Activated naive CD4-positive, alpha-beta T cell treated with anti-CD3 and anti-CD28 coated beads, Interleukin-2, amount 10 ng/mL, durations not matched to agents 7 days and 5 days (primary cell): Measurements from ENCODE around the gene C1QTNF1.

Source experiments
- CTCF ChIA-PET: fragments of 350-600 bp; sonication (Branson Sonifier 250); formaldehyde crosslinking; loops from one replicate; lab custom pipeline; 2021; ENCODE audit warnings: antibody characterized with exemption; lab: Charles Lee
- DNase-seq: peaks from one replicate; pipeline ENCODE4 v3.0.0-alpha.2; 2020
- H3K27ac Mint-ChIP-seq: one replicate; pipeline ENCODE4 v1.8.0; 2021; ENCODE audit warnings: mild to moderate bottlenecking, moderate library complexity, mixed read lengths
- H3K27me3 Mint-ChIP-seq: one replicate; pipeline ENCODE4 v1.8.0; 2021; ENCODE audit warnings: mild to moderate bottlenecking, mixed read lengths
- H3K36me3 Mint-ChIP-seq: one replicate; pipeline ENCODE4 v1.8.0; 2021; ENCODE audit warnings: mixed read lengths
- H3K4me1 Mint-ChIP-seq: one replicate; pipeline ENCODE4 v1.8.0; 2021; ENCODE audit warnings: mixed read lengths
- H3K4me3 Mint-ChIP-seq: one replicate; pipeline ENCODE4 v1.8.0; 2021; ENCODE audit warnings: mild to moderate bottlenecking, moderate library complexity, mixed read lengths
- H3K9me3 Mint-ChIP-seq: one replicate; pipeline ENCODE4 v1.8.0; 2021; ENCODE audit warnings: mixed read lengths

Gene C1QTNF1

DNA sequence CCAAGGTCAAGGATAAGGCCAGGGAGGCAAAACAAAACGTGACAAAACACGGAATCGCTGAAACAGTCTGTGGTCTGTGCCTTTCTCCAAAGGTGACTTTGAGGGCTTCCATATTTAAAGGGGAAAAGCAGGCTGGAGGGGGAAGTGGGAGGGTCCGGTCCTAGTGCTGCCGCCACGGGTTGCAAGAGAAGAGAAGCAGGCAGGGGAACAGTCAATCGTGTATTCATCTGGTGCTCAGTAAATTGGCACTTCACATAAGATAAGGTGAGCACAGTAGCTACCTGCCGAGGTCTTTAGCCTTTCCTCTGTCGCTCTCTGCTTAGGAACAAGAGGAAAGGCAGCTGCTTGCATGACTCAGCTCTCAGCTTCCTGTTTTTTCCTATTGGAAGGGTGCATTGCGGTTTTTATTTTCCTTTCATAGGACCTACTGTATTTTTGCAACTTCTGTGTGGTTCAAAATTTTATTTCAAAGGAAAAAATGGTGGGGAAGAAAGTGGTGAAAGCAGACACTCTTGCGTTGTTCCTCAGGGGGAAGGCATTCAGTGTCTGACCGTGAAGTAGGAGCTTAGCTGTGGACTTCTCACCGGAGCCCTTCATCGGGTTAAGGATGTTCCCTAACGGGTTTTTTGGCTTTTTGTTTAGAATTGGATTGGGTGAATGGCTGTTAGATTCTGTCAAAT, 37.2 kb upstream of the C1QTNF1 start:
- CTCF ChIA-PET = interaction anchor here (1.3 kb wide), 1 partner anchor 110 kb away, joined by 3 read pairs; no protein-coding TSS in a partner anchor
- H3K27ac Mint-ChIP-seq = peak overlapping the region; percentile 24

GRCh38 chr17:78988152-78988551, 35.8 kb upstream of the C1QTNF1 start:
- Mint-ChIP-seq H3K36me3 (peaks cover 28% of the 10 kb centered on the region), H3K9me3 (no peaks in the 10 kb centered on the region), H3K27me3 (peaks cover 3% of the 10 kb centered on the region), H3K4me1 (peaks cover 19% of the 10 kb centered on the region), H3K27ac (no peak overlapping the region), H3K4me3 (no peak overlapping the region)
- no peak for DNase-seq
- CTCF ChIA-PET = no interaction called here

More for the DNA sequence above, 37.2 kb upstream of the C1QTNF1 start:
- H3K9me3 Mint-ChIP-seq = no peaks in the 10 kb centered on the region
- H3K27me3 Mint-ChIP-seq = peaks cover 3% of the 10 kb centered on the region
- peaks cover 19% of the 10 kb centered on the region for H3K4me1 Mint-ChIP-seq
- H3K4me3 Mint-ChIP-seq = peak overlapping the region; percentile 10
- DNase-seq = no peak
- H3K36me3 Mint-ChIP-seq = peaks cover 20% of the 10 kb centered on the region

DNA sequence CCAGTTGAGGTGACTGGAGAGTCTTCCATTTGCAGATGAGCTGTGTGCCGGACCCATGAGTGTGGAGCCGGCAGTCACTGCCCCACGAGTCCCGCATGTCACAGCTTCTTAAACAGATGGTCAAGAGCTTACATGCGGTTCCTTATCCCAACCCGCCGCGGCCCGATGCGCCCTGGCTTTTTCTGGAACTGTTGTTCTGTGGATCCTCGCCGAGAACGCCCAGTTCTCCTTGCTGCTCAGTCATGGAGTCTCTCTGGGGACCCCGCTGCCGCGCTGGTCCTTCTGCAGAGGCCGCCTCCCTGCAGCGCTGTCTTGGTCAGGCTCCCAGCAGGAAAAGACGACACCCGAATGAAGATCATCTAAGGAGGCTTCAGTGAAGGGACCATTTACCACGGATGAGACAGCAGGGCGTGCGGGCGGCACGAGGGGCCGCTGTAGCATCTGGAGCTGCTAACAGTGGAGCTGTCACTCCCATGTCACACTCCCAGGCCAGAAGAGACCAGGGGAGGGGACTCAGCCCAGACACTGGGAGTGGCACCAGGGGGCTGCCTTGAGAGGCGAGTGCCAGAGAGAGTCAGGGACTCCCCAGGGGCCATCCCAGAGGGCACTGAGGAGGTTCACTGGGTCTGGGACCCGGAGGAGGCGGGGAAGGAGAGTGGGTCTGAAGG, 33.5 kb upstream of the C1QTNF1 start:
- peaks cover 19% of the 10 kb centered on the region for H3K4me1 Mint-ChIP-seq
- CTCF ChIA-PET = interaction anchor here (2.4 kb wide), 1 partner anchor 11 kb away, joined by 5 read pairs; the partner anchor contains the start of gene LGALS3BP
- peaks cover 35% of the 10 kb centered on the region for H3K36me3 Mint-ChIP-seq
- H3K4me3 Mint-ChIP-seq = no peak overlapping the region
- H3K9me3 Mint-ChIP-seq = no peaks in the 10 kb centered on the region
- no peaks in the 10 kb centered on the region for H3K27me3 Mint-ChIP-seq
- no peak overlapping the region for H3K27ac Mint-ChIP-seq
- DNase-seq = no peak

DNA sequence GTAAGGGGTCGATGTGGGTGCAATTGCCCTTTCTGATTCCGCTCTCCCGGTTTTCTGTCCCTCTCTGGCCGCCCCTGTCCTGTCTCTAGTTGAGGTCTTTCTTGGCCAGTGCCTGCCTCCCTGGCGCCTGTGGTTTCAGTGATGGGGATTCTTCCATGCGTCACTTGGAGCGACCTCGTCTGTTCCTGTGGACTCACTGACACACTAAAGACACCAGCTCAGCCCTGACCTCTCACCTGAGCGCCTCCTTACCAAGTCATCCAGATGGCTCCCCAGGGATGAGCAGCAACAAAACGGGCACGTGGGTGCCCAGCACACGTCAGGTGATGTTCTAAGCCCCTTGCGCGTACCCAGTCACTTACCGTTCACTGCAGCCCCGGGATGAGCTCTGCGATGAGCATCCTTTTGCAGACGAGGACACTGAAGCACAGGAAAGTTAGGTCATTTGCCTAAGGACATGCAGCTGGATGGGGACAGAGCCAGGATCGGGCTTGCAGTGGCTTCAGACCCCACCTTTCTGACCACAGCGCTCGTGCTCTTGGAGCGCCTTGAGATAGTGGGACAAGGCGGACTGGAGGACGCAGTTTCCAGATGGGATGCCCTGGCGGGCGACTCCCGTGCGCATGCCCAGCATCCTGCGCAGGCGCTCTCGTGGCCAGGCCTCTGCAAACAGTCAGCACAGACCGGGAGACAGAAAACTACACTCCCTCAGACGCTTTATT, 32.8 kb upstream of the C1QTNF1 start:
- peaks cover 14% of the 10 kb centered on the region for H3K4me1 Mint-ChIP-seq
- CTCF ChIA-PET = interaction anchor here (2.4 kb wide), 1 partner anchor 11 kb away, joined by 5 read pairs; the partner anchor contains the start of gene LGALS3BP
- no peaks in the 10 kb centered on the region for H3K9me3 Mint-ChIP-seq
- no peak overlapping the region for H3K4me3 Mint-ChIP-seq
- H3K27me3 Mint-ChIP-seq = no peaks in the 10 kb centered on the region
- no peak for DNase-seq
- no peak overlapping the region for H3K27ac Mint-ChIP-seq
- peaks cover 39% of the 10 kb centered on the region for H3K36me3 Mint-ChIP-seq

DNA sequence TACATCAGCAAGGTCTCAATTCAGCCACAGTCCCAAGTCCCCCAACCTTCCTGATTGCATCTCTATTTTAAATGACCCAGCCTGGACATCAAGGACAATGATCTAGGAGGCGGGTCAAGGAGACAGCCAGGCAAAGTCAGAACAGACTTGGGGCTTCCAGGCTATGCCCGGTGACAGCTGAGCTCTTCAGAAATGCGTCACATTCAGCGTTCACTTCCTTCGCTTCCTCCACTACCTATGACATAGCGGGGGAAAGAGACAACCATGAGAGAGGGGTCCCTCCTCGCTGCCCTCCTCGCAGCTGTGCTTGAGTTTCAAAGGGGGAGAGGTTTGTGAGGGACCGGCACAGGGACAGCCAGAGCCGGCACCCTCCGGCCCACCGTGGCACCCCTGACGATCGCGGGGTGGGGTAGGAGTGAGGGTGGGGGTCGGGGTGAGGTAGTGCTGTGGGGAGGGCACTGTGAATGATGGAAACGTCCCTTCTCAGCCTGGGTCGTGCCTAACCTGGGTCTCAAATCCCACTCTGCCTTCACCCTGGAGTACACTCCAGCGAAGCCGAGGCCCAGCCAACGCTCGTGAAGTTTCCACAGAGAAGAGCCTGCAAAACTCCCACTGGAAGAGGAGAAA, 31.9 kb upstream of the C1QTNF1 start:
- peaks cover 5% of the 10 kb centered on the region for H3K4me1 Mint-ChIP-seq
- no peaks in the 10 kb centered on the region for H3K9me3 Mint-ChIP-seq
- H3K4me3 Mint-ChIP-seq = no peak overlapping the region
- CTCF ChIA-PET = interaction anchor here (0.8 to 2.4 kb wide), 2 partner anchors 12 to 22 kb away, joined by 3 to 5 read pairs; partner anchors contain the start of gene LGALS3BP
- H3K36me3 Mint-ChIP-seq = peaks cover 45% of the 10 kb centered on the region
- no peaks in the 10 kb centered on the region for H3K27me3 Mint-ChIP-seq
- DNase-seq = no peak
- H3K27ac Mint-ChIP-seq = no peak overlapping the region

DNA sequence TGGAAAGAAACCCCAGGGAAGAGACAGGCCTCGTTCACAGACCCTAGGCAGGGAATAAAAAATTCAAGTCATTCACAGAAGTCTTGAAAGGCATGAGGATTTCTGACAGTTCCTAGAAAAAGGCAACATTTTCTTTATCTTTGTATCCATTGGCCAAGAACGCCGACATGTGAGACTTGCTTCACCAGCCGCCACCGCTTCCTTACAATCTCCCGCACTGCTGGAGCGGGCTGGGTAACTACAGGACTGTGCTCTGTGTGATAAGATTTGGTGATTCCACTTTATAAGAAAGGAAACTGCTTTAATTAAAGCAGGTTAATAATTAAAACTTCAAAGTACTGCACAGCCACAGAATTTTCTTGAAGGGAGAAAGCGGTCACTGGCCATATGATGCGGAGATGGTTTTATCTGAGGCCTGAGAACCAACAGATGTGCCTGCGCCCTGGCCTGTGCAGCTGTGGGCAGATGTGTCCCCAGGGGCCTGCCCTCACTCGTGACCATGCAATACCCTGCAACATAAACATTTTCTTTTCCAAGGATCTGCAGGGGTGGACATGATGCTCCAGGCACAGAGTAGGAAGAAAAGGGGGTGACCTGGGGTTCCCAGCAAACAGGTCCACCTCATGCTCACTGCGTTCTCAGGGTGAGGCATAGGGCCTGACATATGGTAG, 31.3 kb upstream of the C1QTNF1 start:
- Mint-ChIP-seq H3K36me3 (peaks cover 47% of the 10 kb centered on the region), H3K9me3 (no peaks in the 10 kb centered on the region), H3K27me3 (no peaks in the 10 kb centered on the region), H3K4me1 (peaks cover under 1% of the 10 kb centered on the region), H3K4me3 (no peak overlapping the region), H3K27ac (no peak overlapping the region)
- CTCF ChIA-PET = interaction anchor here (0.5 to 0.9 kb wide), 3 partner anchors 13 to 570 kb away, joined by 3 read pairs; no protein-coding TSS in a partner anchor
- no peak for DNase-seq

- H3K4me3 Mint-ChIP-seq = no peak overlapping the region
- peak; percentile 75 for DNase-seq
- H3K4me1 Mint-ChIP-seq = no peaks in the 10 kb centered on the region
- no peaks in the 10 kb centered on the region for H3K9me3 Mint-ChIP-seq
- H3K27me3 Mint-ChIP-seq = no peaks in the 10 kb centered on the region
- H3K27ac Mint-ChIP-seq = no peak overlapping the region
- CTCF ChIA-PET = interaction anchor here (0.5 to 0.9 kb wide), 3 partner anchors 12 to 571 kb away, joined by 3 read pairs; no protein-coding TSS in a partner anchor
- H3K36me3 Mint-ChIP-seq = peaks cover 51% of the 10 kb centered on the region
Observed at GRCh38 chr17:78993241-78993956, 30.6 kb upstream of the C1QTNF1 start.

DNA sequence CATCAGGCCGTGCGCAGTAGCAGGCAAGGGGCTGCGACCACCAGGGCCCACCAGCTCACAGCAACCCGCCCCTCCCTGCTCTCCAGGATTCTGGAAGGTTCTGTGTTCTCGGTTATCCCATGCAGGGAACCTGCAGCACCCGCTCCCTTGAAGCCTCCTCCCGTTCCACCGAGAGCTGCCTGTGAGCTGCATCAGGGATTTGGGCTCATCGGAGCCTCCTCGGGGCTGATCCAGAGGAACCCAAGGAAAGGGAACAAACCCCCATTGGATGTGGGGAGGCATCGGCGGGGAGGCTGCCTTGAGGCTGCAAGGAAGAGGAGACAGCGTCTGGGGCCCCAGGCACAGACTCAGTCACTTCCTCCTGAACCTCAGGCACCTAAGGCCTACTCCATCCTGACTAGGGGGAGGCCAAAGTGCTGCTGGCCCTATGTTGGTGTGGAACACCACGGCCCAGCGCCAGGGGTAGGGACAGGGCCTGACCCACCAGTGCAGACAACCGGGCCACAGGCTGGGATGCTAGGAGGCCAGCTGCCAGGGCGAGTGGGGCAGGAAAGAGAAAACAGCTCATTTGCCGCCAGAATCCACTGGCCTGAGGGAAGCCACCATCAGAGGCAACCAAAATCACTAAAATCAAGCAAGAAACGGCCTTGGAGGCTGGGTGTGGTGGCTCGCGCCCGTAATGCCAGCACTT, 29.8 kb upstream of the C1QTNF1 start:
- Mint-ChIP-seq H3K4me3 (no peak overlapping the region), H3K36me3 (peaks cover 50% of the 10 kb centered on the region), H3K9me3 (no peaks in the 10 kb centered on the region)

DNA sequence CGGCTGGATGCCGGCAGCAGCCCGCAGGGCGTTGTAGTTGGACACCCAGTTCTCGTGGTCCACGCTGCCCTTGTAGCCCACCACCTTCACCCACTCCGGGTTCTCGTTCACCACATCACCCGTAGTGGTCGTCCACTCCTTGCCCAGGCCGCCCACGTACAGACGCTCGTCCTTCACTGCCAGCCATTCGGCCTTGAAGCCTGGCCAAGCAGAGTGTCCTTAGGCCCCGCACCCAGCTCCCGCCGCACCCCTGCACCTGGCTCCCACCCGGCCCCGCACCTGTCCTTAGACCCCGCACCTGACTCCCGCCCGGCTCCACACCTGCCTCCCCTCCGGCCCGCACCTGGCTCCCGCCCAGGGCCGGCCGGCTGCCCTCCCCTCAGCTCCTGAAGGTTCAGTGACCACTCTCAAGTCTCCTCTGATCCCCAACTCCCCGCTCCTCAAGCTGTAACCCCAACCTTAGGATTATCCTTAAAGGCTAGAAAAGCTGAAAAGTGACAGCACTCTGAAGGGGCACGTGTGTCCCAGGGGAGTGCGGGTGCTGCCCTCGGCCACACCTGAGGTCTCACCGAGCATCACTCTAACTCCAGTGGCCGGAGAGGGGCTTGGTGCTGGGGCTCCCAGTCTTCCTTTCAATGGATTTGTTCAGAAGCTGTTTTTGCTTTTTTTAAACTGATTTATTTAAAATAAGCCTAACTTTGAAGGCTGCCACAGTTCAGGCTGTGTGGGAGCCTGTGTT, 28.8 kb upstream of the C1QTNF1 start:
- DNase-seq = peak; percentile 14
- Mint-ChIP-seq H3K4me3 (no peak overlapping the region), H3K36me3 (peaks cover 49% of the 10 kb centered on the region), H3K27ac (no peak overlapping the region), H3K9me3 (no peaks in the 10 kb centered on the region), H3K27me3 (no peaks in the 10 kb centered on the region), H3K4me1 (no peaks in the 10 kb centered on the region)
- CTCF ChIA-PET = interaction anchor here (1.2 kb wide), 1 partner anchor 304 kb away, joined by 3 read pairs; no protein-coding TSS in a partner anchor

More for the DNA sequence above, 29.8 kb upstream of the C1QTNF1 start:
- Mint-ChIP-seq H3K27ac (no peak overlapping the region), H3K4me1 (no peaks in the 10 kb centered on the region), H3K27me3 (no peaks in the 10 kb centered on the region)
- CTCF ChIA-PET = interaction anchor here (0.9 to 1.2 kb wide), 2 partner anchors 12 to 303 kb away, joined by 3 read pairs; no protein-coding TSS in a partner anchor
- peak; percentile 16 for DNase-seq

DNA sequence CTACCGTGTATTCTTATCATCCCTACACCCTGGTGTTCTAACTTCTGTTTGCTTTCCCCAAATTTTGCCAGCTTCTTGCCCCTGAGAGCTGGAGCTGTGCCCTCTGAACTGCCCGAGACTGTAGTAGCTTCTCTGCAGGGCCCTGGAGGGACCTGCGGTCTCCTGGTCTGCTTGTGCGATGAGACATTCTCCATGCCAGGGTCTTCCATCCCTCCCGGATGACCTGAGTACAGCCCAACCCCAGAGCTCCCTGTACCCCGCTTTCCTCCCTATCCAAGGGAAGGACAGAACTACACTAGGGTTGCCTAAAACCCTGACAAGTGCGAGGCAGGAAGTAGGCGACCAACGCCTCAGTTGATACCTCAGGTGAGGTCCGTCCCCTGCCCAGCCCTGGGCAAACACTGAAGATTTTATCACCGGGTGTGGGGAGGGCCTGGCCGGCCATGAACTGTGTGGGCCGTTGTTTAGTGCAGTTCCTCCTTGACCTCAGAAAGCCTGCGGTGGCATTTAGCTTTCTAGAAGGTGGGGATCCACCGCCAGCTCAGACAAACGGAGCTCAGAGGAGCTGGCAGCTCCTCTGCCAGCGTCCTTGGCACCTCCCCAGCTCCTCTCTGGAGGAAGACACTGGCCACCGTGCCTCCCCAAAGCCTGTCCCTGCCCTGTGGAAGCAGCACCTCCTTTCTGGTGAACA, 28.1 kb upstream of the C1QTNF1 start:
- H3K4me1 Mint-ChIP-seq = no peaks in the 10 kb centered on the region
- DNase-seq = peak; percentile 18
- CTCF ChIA-PET = interaction anchor here (0.6 to 1.2 kb wide), 2 partner anchors 12 to 305 kb away, joined by 3 to 4 read pairs; no protein-coding TSS in a partner anchor
- H3K36me3 Mint-ChIP-seq = peaks cover 51% of the 10 kb centered on the region
- no peak overlapping the region for H3K4me3 Mint-ChIP-seq
- H3K27me3 Mint-ChIP-seq = no peaks in the 10 kb centered on the region
- H3K27ac Mint-ChIP-seq = no peak overlapping the region
- H3K9me3 Mint-ChIP-seq = no peaks in the 10 kb centered on the region

DNA sequence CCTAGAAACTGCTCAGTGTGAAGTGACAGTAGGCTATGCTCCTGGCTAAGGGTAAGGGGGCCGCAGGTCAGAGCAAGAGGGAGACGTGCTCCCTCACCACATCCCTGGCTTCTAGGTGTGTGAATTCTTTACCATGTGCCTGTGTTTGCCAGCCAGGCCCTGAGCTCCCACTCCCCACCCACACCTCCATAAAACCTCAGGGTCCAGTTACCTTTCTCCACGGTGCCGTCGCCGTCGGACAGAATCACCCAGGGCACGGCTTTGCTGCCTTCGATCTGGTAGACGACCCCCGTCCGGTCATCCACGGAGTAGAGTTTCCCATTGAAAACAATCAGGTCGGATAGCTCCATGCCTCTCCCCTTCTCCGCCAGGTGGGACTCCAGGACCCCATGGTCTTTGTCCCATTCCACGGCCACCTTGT, 27.2 kb upstream of the C1QTNF1 start:
- CTCF ChIA-PET = no interaction called here
- H3K9me3 Mint-ChIP-seq = no peaks in the 10 kb centered on the region

More for the DNA sequence above, 27.2 kb upstream of the C1QTNF1 start:
- H3K36me3 Mint-ChIP-seq = peaks cover 47% of the 10 kb centered on the region
- no peaks in the 10 kb centered on the region for H3K27me3 Mint-ChIP-seq
- H3K4me1 Mint-ChIP-seq = no peaks in the 10 kb centered on the region
- H3K4me3 Mint-ChIP-seq = no peak overlapping the region
- DNase-seq = no peak
- H3K27ac Mint-ChIP-seq = no peak overlapping the region
